Spinal cord (tissue), 10 donors: ENCODE data around the gene SPEF2. TPM values are rescaled to one million over a fixed set of nuclear protein-coding genes. Genes with fewer than 3 reads are reported as not detected.
"Not testable (repeated sequence)": the region's sequence is repeated elsewhere in the genome, so short reads cannot be mapped to it uniquely, and the experiment has no call there.

ENCODE experiments used
- DNase-seq, 6 donors: peaks; one replicate each; pipeline versions ENCODE4 v3.0.0 to v3.0.0-alpha.2; 2013 to 2015; ENCODE audit warnings: low spot score in 6 of 6, low read depth in 4 of 6
- H3K27ac ChIP-seq: one replicate; pipeline ENCODE4 v1.5.1; 2013; ENCODE audit warnings: low read depth, low read length, control low read depth
- H3K27me3 ChIP-seq: one replicate; pipeline ENCODE4 v1.6.1; 2013; ENCODE audit warnings: low read length; ENCODE audit not compliant: control insufficient read depth, insufficient read depth
- H3K36me3 ChIP-seq: one replicate; pipeline ENCODE4 v1.6.1; 2013; ENCODE audit warnings: low read length; ENCODE audit not compliant: control insufficient read depth, insufficient read depth
- H3K4me1 ChIP-seq: one replicate; pipeline ENCODE4 v1.6.1; 2013; ENCODE audit warnings: low read length; ENCODE audit not compliant: control insufficient read depth, insufficient read depth
- H3K4me3 ChIP-seq: one replicate; pipeline ENCODE4 v1.5.1; 2013; ENCODE audit warnings: low read depth, low read length, control low read depth
- H3K9me3 ChIP-seq: one replicate; pipeline ENCODE4 v1.6.1; 2013; ENCODE audit warnings: low read length; ENCODE audit not compliant: control insufficient read depth, insufficient read depth
- WGBS: methylation state at CpG from one replicate; pipeline ENCODE4 v1.1.5; 2013; ENCODE audit warnings: missing lambda C conversion rate; ENCODE audit not compliant: insufficient coverage; 5-methylcytosine and 5-hydroxymethylcytosine counted together
- polyA plus RNA-seq, 2 donors: library from polyadenylated mRNA; unstranded; fragments of 120-200 nt; gene quantifications; one replicate each; pipeline ENCODE4 v1.2.1, GENCODE V29; 2013; ENCODE audit not compliant: insufficient read length in 2 of 2
- total RNA-seq, 2 donors: library from RNA; depleted of rRNA in 1 of 2; stranded (reverse); fragments of 120-200 nt in 1 of 2; fragments of >200 nt in 1 of 2; gene quantifications; one replicate each; pipeline versions ENCODE4 v1.2.3 to v1.2.4, GENCODE V29; 2013 to 2014
- donor health status: healthy.

The SPEF2 gene
- total and polyA plus RNA-seq, 4 donors: 14.9 to 36.4 (median 21.7) TPM

DNA sequence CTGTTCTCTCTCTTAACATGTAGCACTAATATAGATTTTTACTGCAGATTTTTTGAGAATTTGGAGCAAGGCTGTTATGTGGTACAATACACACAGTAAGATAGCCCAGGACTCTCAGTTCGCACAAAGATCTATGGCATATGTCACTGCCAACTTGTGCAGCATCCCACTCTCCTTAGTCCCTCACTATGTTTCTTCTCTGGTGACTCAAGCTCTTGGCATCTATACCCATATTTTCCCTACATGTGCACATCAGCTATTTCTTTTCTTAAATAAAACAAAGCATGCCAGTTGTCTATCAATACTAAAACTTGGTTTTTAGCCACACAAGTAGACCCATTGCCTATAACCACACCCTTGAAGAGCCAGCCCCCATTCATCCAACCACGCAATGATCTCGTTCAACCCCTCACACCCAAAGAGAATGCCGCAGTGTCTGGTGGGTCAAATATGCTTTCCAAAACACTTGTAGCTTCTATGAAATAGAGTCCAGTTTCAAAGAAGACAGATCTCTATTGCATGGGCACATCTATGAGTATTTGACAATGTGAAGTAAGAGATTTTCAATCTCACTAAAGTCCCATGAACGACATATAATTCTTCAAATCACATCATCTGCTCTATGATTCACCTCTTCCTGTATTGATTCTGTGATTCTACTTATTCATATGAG is 220.8 kb downstream of the SPEF2 start:
- no peak for DNase-seq
- Histone ChIP-seq H3K4me3 (no peak overlapping the region), H3K27me3 (no peaks in the 10 kb centered on the region), H3K9me3 (no peaks in the 10 kb centered on the region), H3K27ac (no peak overlapping the region), H3K4me1 (no peaks in the 10 kb centered on the region), H3K36me3 (no peaks in the 10 kb centered on the region)
- 100% methylated on average over 1 of the region's 5 CpGs for WGBS

DNA sequence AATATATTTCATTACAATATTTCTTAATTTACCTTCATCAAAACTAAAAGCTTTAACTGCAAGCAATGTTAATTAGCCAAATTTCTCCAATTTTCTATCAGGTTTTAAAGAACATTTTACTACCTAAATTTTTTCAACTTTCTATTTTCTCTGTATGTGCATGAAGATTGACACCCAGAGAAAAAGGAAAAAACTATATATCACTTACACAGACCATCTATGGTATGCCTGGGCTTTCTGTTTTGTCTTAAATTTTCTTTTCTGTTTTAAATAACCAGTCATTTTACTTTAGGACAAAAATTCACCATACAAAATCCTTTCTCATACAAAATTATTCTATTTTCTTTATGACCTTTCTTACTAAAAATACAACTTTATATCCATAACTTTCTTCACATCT is 225.2 kb downstream of the SPEF2 start:
- H3K9me3 ChIP-seq: peaks cover 5% of the 10 kb centered on the region
- no peaks in the 10 kb centered on the region for H3K27me3 ChIP-seq
- DNase-seq: no peak
- no peak overlapping the region for H3K4me3 ChIP-seq
- no peak overlapping the region for H3K27ac ChIP-seq
- H3K4me1 ChIP-seq: no peaks in the 10 kb centered on the region
- no peaks in the 10 kb centered on the region for H3K36me3 ChIP-seq

DNA sequence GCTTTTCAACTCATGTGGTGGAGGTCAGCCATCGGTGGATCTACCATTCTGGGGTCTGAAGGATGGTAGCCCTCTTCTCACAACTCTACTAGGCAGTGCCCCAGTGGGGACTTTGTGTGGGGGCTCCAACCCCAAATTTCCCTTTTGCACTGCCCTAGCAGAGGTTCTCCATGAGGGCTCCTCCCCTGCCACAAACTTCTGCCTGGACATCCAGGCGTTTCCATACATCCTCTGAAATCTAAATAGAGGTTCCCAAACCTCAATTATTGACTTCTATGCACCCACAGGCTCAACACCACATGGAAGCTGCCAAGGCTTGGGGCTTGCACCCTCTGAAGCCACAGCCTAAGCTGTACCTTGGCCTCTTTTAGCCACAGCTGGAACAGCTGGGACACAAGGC is 227.8 kb downstream of the SPEF2 start:
- not testable (repeated sequence) for H3K9me3 ChIP-seq, H3K36me3 ChIP-seq, H3K27me3 ChIP-seq, DNase-seq, H3K4me1 ChIP-seq, H3K4me3 ChIP-seq, H3K27ac ChIP-seq
- 71% methylated on average over 1 of the region's 2 CpGs for WGBS

DNA sequence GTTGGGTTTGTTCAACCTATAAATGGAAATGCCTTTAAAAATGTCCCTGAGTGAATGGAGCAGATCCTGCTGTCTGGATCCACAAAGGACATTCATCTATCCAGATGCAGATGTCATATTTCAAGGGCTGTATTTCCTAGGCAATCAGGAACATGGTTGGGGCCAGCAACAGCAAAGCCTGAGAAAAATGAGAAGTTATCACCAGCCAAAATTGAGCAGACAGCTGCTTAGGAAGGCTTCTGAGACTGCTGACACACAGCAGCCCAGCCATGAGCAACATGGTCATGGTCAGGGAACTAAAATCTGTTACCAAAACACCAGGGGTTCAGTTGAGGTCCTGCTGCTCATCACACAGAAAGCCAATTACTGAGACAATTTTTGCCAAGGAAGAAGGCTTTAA is 229.8 kb downstream of the SPEF2 start:
- Histone ChIP-seq H3K9me3 (peaks cover 5% of the 10 kb centered on the region), H3K27me3 (no peaks in the 10 kb centered on the region), H3K4me3 (no peak overlapping the region), H3K4me1 (no peaks in the 10 kb centered on the region), H3K36me3 (no peaks in the 10 kb centered on the region), H3K27ac (no peak overlapping the region)
- no peak for DNase-seq

DNA sequence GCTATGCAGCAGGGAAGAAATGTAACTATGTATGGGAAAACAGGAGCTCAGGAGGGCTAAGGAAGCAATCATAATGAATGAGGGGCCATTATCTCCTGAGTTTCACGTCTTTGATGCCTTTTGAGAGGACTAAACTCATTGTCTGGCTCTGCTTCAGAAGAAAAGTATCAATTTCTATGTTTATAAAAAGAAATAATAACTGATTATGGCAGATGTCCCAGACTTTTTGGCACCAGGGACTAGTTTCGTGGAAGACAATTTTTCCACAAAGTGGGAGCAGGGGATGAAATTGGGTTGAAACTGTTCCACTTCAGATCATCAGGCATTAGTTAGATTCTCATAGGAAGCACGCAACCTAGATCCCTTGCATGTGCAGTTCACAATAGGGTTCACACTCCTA is 230.3 kb downstream of the SPEF2 start:
- 74% methylated on average over 2 of the region's 3 CpGs for WGBS
- Histone ChIP-seq H3K9me3 (peaks cover 5% of the 10 kb centered on the region), H3K4me1 (no peaks in the 10 kb centered on the region), H3K4me3 (no peak overlapping the region), H3K27me3 (no peaks in the 10 kb centered on the region), H3K27ac (no peak overlapping the region), H3K36me3 (no peaks in the 10 kb centered on the region)
- DNase-seq: no peak

DNA sequence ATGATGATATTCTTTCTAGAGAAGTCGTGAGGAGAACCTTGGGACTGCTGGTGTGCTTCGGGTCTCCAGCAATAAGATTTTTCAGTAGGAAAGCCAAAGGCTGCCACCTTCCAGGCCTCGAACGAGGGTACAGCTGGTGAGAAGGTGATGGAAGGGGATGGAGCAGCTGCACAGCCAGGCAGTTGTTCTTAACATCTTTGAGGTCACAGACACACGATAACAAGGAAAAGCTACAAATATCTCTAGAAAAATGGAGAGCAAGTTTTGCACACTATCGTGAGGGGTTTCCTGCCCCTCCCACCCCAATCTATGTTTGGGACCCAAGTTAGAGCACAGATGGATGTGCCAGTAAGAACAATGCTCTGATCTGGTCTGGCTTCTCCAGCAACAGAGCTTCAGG is 232.2 kb downstream of the SPEF2 start:
- H3K4me3 ChIP-seq: no peak overlapping the region
- no peaks in the 10 kb centered on the region for H3K36me3 ChIP-seq
- DNase-seq: no peak
- no peaks in the 10 kb centered on the region for H3K27me3 ChIP-seq
- peaks cover 5% of the 10 kb centered on the region for H3K9me3 ChIP-seq
- H3K27ac ChIP-seq: no peak overlapping the region
- WGBS: 93% methylated on average over 5 of the region's 6 CpGs
- no peaks in the 10 kb centered on the region for H3K4me1 ChIP-seq

DNA sequence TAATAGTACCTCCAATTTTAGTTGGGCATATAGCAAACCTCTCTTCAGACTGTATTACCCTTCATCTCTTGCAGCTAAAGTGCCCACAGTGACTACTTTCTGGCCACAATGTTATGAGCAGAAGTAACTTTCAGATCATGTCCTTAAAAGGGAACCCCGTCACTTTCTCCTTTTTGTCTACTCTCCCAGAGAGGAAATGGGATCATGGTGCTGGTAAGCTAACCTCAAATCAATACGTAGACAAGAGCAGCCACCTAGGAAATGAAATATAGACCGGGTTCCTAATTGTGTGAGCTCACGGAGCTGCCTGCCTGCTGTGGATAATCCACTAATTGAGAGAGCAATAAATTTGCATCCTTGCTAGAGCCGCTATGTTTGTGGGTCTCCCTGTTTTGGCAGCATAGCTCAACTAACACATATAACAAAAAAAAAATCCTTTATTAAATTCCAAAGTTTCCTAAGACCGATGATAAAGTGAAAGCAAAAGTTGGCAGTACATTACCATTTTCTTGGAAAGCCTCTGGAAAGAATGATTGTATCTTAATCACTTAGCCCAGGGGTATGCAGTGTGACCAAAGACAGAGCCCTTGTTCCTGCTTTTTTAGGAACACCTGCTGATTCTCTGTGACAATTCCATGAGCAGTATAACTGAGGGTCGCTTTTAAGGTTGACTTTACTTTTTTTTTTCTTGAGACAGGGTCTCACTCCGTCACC is 233.5 kb downstream of the SPEF2 start:
- 39% methylated on average over 4 of the region's 8 CpGs for WGBS

DNA sequence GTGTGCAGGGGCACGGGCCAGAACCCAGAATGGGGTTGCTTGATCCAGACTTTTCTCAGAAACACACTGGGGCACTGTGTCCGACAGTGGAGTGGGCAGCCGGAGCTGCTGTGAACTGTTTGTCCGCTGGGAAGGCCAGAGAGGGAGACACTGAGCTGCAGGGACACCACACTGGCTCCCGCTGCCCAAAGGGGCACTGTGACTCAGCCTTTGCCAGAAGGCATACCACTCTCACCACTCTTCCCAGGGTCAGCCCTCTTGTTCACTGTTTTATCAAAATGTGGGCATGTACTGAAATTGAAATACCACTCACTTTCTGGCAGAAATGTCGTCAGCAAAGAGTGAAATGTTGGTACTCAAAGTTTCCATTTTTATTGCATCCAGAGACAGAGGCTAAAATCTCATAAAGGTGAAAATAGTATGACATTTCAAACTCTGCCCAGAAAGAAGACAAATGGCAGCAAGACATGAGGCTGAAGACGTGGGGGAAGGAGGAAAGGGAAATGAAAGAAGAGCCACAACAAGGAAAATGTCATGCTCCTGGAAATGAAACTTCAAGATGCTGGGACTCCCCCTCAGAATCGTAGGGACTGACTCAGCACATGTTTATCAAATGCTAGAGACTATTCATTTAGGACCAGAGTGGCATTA is 234.5 kb downstream of the SPEF2 start:
- H3K9me3 ChIP-seq: no peaks in the 10 kb centered on the region
- H3K4me3 ChIP-seq: no peak overlapping the region
- H3K36me3 ChIP-seq: no peaks in the 10 kb centered on the region
- no peak for DNase-seq
- no peaks in the 10 kb centered on the region for H3K4me1 ChIP-seq
- H3K27ac ChIP-seq: no peak overlapping the region
- 73% methylated on average over 6 of the region's 8 CpGs for WGBS
- H3K27me3 ChIP-seq: no peaks in the 10 kb centered on the region

More for the DNA sequence above, 233.5 kb downstream of the SPEF2 start:
- H3K27me3 ChIP-seq: no peaks in the 10 kb centered on the region
- no peaks in the 10 kb centered on the region for H3K9me3 ChIP-seq
- no peak for DNase-seq
- no peak overlapping the region for H3K27ac ChIP-seq
- H3K36me3 ChIP-seq: no peaks in the 10 kb centered on the region
- no peak overlapping the region for H3K4me3 ChIP-seq
- H3K4me1 ChIP-seq: no peaks in the 10 kb centered on the region

DNA sequence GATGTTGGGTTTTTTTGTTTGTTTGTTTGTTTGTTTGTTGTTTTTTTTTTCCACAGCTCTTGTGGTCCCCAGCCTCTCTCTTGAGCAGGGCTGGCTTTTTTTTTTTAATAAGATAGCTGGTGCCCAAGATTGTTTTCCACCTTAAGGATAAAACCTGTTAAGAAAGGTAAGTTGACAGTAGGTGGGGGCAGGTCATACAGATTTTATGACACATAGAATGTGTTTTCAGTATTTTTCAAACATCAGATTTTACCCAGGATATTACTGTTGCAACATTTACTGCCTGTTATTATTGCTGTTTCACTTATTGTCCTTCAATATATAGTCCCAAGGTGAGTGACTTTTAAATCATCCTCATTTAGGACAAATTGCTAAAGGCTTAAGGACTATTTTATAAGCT is 235.1 kb downstream of the SPEF2 start:
- Histone ChIP-seq H3K27ac (no peak overlapping the region), H3K36me3 (no peaks in the 10 kb centered on the region), H3K9me3 (no peaks in the 10 kb centered on the region), H3K4me1 (no peaks in the 10 kb centered on the region), H3K4me3 (no peak overlapping the region), H3K27me3 (no peaks in the 10 kb centered on the region)
- no peak for DNase-seq

DNA sequence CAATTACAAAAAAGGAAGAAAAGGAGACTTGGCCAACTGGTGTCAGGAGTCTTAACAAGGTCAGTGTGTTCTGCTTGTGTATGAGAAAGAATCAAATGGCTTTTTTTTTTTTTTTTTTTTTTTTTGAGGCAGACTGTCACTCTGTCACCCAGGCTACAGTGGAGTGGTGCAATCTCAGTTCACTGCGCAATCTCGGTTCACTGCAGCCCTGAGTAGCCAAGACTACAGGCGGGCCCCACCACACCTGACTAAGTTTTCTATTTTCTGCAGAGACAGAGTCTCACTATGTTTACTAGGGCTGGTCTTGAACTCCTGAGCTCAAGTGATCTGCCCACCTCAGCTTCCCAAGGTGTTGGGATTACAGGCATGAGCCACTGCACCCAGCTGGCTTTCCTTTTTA is 236.0 kb downstream of the SPEF2 start:
- no peaks in the 10 kb centered on the region for H3K4me1 ChIP-seq
- H3K4me3 ChIP-seq: no peak overlapping the region
- DNase-seq: no peak
- H3K27me3 ChIP-seq: no peaks in the 10 kb centered on the region
- 90% methylated on average over 3 of the region's 3 CpGs for WGBS
- H3K9me3 ChIP-seq: no peaks in the 10 kb centered on the region
- H3K27ac ChIP-seq: no peak overlapping the region
- H3K36me3 ChIP-seq: no peaks in the 10 kb centered on the region
